GDM1 (cell line): ENCODE measurements around the gene ERC2.

Source experiments
- DNase-seq: peaks from one replicate; lab custom pipeline; 2025; lab: John Stamatoyannopoulos, UW

The ERC2 gene

GRCh38 chr3:55617385-55617784, 850.9 kb downstream of the ERC2 start:
- no peak for DNase-seq

- no peak for DNase-seq
Observed at GRCh38 chr3:55616803-55617202, 851.5 kb downstream of the ERC2 start.

- DNase-seq, result no peak
Observed at GRCh38 chr3:55615694-55616295, 852.5 kb downstream of the ERC2 start.

- DNase-seq, result no peak
Observed at GRCh38 chr3:55615039-55615693, 853.1 kb downstream of the ERC2 start.

- no peak for DNase-seq
Observed at GRCh38 chr3:55611121-55611520, 857.1 kb downstream of the ERC2 start.

GRCh38 chr3:55609230-55609827, 858.9 kb downstream of the ERC2 start:
- no peak for DNase-seq

- no peak for DNase-seq
Observed at GRCh38 chr3:55608301-55608937, 859.8 kb downstream of the ERC2 start.

- DNase-seq, result no peak
Observed at GRCh38 chr3:55607844-55608243, 860.4 kb downstream of the ERC2 start.

- no peak for DNase-seq
Observed at GRCh38 chr3:55607175-55607574, 861.1 kb downstream of the ERC2 start.

- no peak for DNase-seq
Observed at GRCh38 chr3:55605443-55606236, 862.6 kb downstream of the ERC2 start.

GRCh38 chr3:55604846-55605245, 863.4 kb downstream of the ERC2 start:
- DNase-seq, result no peak

GRCh38 chr3:55604402-55604801, 863.9 kb downstream of the ERC2 start:
- no peak for DNase-seq

GRCh38 chr3:55601366-55602080, 866.7 kb downstream of the ERC2 start:
- DNase-seq, result no peak

- DNase-seq, result no peak
Observed at GRCh38 chr3:55598224-55598623, 870.0 kb downstream of the ERC2 start.

GRCh38 chr3:55597641-55598040, 870.6 kb downstream of the ERC2 start:
- no peak for DNase-seq

GRCh38 chr3:55596212-55596611, 872.1 kb downstream of the ERC2 start:
- no peak for DNase-seq

GRCh38 chr3:55595420-55595819, 872.8 kb downstream of the ERC2 start:
- no peak for DNase-seq

- DNase-seq, result no peak
Observed at GRCh38 chr3:55592572-55592971, 875.7 kb downstream of the ERC2 start.

- no peak for DNase-seq
Observed at GRCh38 chr3:55591888-55592287, 876.4 kb downstream of the ERC2 start.

GRCh38 chr3:55588146-55588765, 880.0 kb downstream of the ERC2 start:
- no peak for DNase-seq

- no peak for DNase-seq
Observed at GRCh38 chr3:55585856-55586255, 882.4 kb downstream of the ERC2 start.
